ENCODE results near the gene PLPP2.
"Not testable (repeated sequence)": the region's sequence is repeated elsewhere in the genome, so short reads cannot be mapped to it uniquely, and the experiment has no call there.

The PLPP2 gene

GRCh38 chr19:262125-262524 is 29.1 kb downstream of the PLPP2 start:
- Histone ChIP-seq H3F3A (ENCODE audit: insufficient read depth) (no peaks in the 10 kb centered on the region; the same call in 1 of the 2 replicates), H3K4me3 (ENCODE audit: insufficient read depth, low read length, poor library complexity, severe bottlenecking) (no peak overlapping the region), H3K9me2 (replicated peaks; ENCODE audit: insufficient read depth, low read length) (no peaks in the 10 kb centered on the region), H3K27ac (ENCODE audit: low read depth, low read length) (no peak overlapping the region), H4K20me1 (ENCODE audit: low read depth, low read length) (no peaks in the 10 kb centered on the region), H3K9ac (ENCODE audit: low read length) (no peak overlapping the region), H3K27me3 (ENCODE audit: low read length) (no peaks in the 10 kb centered on the region), H2AFZ (ENCODE audit: low read depth, low read length, severe bottlenecking) (no peak overlapping the region), H3K9me3 (ENCODE audit: insufficient read depth, low read length) (no peaks in the 10 kb centered on the region), H3K79me2 (ENCODE audit: insufficient read depth, low read length) (no peaks in the 10 kb centered on the region), H3K4me2 (ENCODE audit: low read depth, low read length, poor library complexity, severe bottlenecking) (no peak overlapping the region), H3K36me3 (ENCODE audit: low read length) (no peaks in the 10 kb centered on the region)
- no peak for TF ChIP-seq EZH2phosphoT487 (conservative IDR thresholded peaks at IDR 0.05; ENCODE audit: low read length)
- TF ChIP-seq, protein P1, sequence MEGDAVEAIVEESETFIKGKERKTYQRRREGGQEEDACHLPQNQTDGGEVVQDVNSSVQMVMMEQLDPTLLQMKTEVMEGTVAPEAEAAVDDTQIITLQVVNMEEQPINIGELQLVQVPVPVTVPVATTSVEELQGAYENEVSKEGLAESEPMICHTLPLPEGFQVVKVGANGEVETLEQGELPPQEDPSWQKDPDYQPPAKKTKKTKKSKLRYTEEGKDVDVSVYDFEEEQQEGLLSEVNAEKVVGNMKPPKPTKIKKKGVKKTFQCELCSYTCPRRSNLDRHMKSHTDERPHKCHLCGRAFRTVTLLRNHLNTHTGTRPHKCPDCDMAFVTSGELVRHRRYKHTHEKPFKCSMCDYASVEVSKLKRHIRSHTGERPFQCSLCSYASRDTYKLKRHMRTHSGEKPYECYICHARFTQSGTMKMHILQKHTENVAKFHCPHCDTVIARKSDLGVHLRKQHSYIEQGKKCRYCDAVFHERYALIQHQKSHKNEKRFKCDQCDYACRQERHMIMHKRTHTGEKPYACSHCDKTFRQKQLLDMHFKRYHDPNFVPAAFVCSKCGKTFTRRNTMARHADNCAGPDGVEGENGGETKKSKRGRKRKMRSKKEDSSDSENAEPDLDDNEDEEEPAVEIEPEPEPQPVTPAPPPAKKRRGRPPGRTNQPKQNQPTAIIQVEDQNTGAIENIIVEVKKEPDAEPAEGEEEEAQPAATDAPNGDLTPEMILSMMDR (IDR thresholded peaks at IDR 0.05; ENCODE audit: insufficient read depth, low read length, poor library complexity, severe bottlenecking) = no peak

- not testable (repeated sequence) for H3K27ac ChIP-seq (ENCODE audit: low read depth, low read length); H3K36me3 ChIP-seq (ENCODE audit: low read length); H3K4me2 ChIP-seq (ENCODE audit: low read depth, low read length, poor library complexity, severe bottlenecking); H3K27me3 ChIP-seq (ENCODE audit: low read length); H3K9me2 ChIP-seq (replicated peaks; ENCODE audit: insufficient read depth, low read length); H4K20me1 ChIP-seq (ENCODE audit: low read depth, low read length); H3K4me3 ChIP-seq (ENCODE audit: insufficient read depth, low read length, poor library complexity, severe bottlenecking); H3K79me2 ChIP-seq (ENCODE audit: insufficient read depth, low read length); H3F3A ChIP-seq (ENCODE audit: insufficient read depth); H3K9me3 ChIP-seq (ENCODE audit: insufficient read depth, low read length); H3K9ac ChIP-seq (ENCODE audit: low read length); H2AFZ ChIP-seq (ENCODE audit: low read depth, low read length, severe bottlenecking)
Measured at GRCh38 chr19:256804-257203, 34.4 kb downstream of the PLPP2 start.

GRCh38 chr19:252421-253186 is 38.6 kb downstream of the PLPP2 start:
- not testable (repeated sequence) for H3K36me3 ChIP-seq (ENCODE audit: low read length); H3K4me3 ChIP-seq (ENCODE audit: insufficient read depth, low read length, poor library complexity, severe bottlenecking); H3K79me2 ChIP-seq (ENCODE audit: insufficient read depth, low read length); H3K9me3 ChIP-seq (ENCODE audit: insufficient read depth, low read length); H3K4me2 ChIP-seq (ENCODE audit: low read depth, low read length, poor library complexity, severe bottlenecking); H3K9ac ChIP-seq (ENCODE audit: low read length); H3F3A ChIP-seq (ENCODE audit: insufficient read depth); H3K9me2 ChIP-seq (replicated peaks; ENCODE audit: insufficient read depth, low read length); H3K27ac ChIP-seq (ENCODE audit: low read depth, low read length); H2AFZ ChIP-seq (ENCODE audit: low read depth, low read length, severe bottlenecking); H3K27me3 ChIP-seq (ENCODE audit: low read length); H4K20me1 ChIP-seq (ENCODE audit: low read depth, low read length)

DNA sequence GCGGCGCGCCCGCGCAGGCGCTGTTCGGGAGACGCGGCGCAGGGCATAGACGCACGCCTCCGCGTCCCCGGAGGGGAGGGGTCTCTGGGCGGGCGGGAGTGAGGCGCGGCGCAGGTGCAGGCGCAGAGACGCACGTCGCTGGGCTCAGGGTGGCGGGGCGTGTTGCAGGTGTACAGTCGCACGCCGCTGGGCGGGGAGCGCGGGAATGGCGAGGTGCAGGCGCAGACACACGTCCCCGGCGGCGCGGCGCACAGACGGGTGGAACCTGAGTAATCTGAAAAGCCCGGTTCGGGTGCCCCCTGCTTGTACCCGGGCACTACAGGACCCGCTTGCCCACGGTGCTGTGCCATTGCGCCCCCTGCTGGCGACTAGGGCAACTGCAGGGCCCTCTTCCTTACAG is 44.7 kb downstream of the PLPP2 start:
- no peak overlapping the region for H3K27ac ChIP-seq (ENCODE audit: low read depth, low read length)
- no peaks in the 10 kb centered on the region for H3K27me3 ChIP-seq (ENCODE audit: low read length)
- no peak overlapping the region for H3K9ac ChIP-seq (ENCODE audit: low read length)
- no peaks in the 10 kb centered on the region for H3K79me2 ChIP-seq (ENCODE audit: insufficient read depth, low read length)
- H3K36me3 ChIP-seq (ENCODE audit: low read length) = no peaks in the 10 kb centered on the region
- TF ChIP-seq EZH2phosphoT487 (conservative IDR thresholded peaks at IDR 0.05; ENCODE audit: low read length) = no peak
- TF ChIP-seq, protein P1 (IDR thresholded peaks at IDR 0.05; ENCODE audit: insufficient read depth, low read length, poor library complexity, severe bottlenecking) = no peak
- H3K9me2 ChIP-seq (replicated peaks; ENCODE audit: insufficient read depth, low read length) = no peaks in the 10 kb centered on the region
- no peaks in the 10 kb centered on the region for H3F3A ChIP-seq (ENCODE audit: insufficient read depth)
- H3K4me2 ChIP-seq (ENCODE audit: low read depth, low read length, poor library complexity, severe bottlenecking) = no peak overlapping the region
- no peak overlapping the region for H3K4me3 ChIP-seq (ENCODE audit: insufficient read depth, low read length, poor library complexity, severe bottlenecking)
- no peak overlapping the region for H2AFZ ChIP-seq (ENCODE audit: low read depth, low read length, severe bottlenecking)
- H4K20me1 ChIP-seq (ENCODE audit: low read depth, low read length) = no peaks in the 10 kb centered on the region
- H3K9me3 ChIP-seq (ENCODE audit: insufficient read depth, low read length) = no peaks in the 10 kb centered on the region

GRCh38 chr19:245900-246299 is 45.3 kb downstream of the PLPP2 start:
- H3K79me2 ChIP-seq (ENCODE audit: insufficient read depth, low read length); H3K27me3 ChIP-seq (ENCODE audit: low read length); H3F3A ChIP-seq (ENCODE audit: insufficient read depth); H3K4me3 ChIP-seq (ENCODE audit: insufficient read depth, low read length, poor library complexity, severe bottlenecking); H3K9me2 ChIP-seq (replicated peaks; ENCODE audit: insufficient read depth, low read length); H3K9me3 ChIP-seq (ENCODE audit: insufficient read depth, low read length); H2AFZ ChIP-seq (ENCODE audit: low read depth, low read length, severe bottlenecking); H3K36me3 ChIP-seq (ENCODE audit: low read length); H4K20me1 ChIP-seq (ENCODE audit: low read depth, low read length); H3K27ac ChIP-seq (ENCODE audit: low read depth, low read length); H3K4me2 ChIP-seq (ENCODE audit: low read depth, low read length, poor library complexity, severe bottlenecking); H3K9ac ChIP-seq (ENCODE audit: low read length): not testable (repeated sequence)

Data from SU-DHL-6 (cell line).